ENCODE data around the gene CLCN4. TPM values are rescaled to one million over a fixed set of nuclear protein-coding genes. Genes with fewer than 3 reads are reported as not detected.
A peak's percentile ranks its signal among the peaks of the same experiment; 100 is the strongest.

CLCN4 gene
- polyA plus RNA-seq, 2 donors = 0.06 to 0.16 TPM

DNA sequence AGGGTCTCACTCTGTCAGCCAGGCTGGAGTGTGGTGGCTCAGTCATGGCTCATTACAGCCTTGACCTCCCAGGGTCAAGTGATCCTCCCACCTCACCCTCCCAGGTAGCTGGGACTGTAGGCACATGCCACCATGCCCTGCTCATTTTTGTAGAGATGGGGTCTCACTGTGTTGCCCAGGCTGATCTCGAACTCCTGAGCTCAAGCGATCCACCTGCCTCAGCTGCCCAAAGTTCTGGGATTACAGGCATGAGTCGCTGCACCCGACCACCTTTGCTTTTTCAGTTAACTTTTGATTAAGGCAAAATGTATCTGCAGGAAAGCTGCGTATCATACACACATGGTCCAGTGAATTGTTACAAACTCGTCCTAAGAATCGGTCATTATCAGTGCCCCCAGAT lies 16.5 kb upstream of the CLCN4 start:
- H3K9me3 ChIP-seq (ENCODE audit: control insufficient read depth in 2 of 2, insufficient read depth in 1 of 2, low read depth in 1 of 2, low read length in 1 of 2) = no peaks in the 10 kb centered on the region
- 95 to 96% methylated on average over 7 of the region's 7 CpGs for WGBS, 2 donors
- H3K4me3 ChIP-seq (ENCODE audit: low read depth in 1 of 2, low read length in 2 of 2) = no peak overlapping the region
- no peaks in the 10 kb centered on the region for H3K27me3 ChIP-seq (ENCODE audit: control insufficient read depth in 1 of 2, insufficient read depth in 2 of 2, low read length in 2 of 2)
- no peaks in the 10 kb centered on the region for H3K4me1 ChIP-seq (ENCODE audit: control insufficient read depth in 2 of 2, insufficient read depth in 2 of 2, low read length in 1 of 2)
- no peak overlapping the region for H3K27ac ChIP-seq (ENCODE audit: low read depth in 2 of 2, low read length in 1 of 2)
- peaks cover 5 to 17% of the 10 kb centered on the region in 2 donors for H3K36me3 ChIP-seq (ENCODE audit: control insufficient read depth in 2 of 2, insufficient read depth in 2 of 2, low read length in 1 of 2)

DNA sequence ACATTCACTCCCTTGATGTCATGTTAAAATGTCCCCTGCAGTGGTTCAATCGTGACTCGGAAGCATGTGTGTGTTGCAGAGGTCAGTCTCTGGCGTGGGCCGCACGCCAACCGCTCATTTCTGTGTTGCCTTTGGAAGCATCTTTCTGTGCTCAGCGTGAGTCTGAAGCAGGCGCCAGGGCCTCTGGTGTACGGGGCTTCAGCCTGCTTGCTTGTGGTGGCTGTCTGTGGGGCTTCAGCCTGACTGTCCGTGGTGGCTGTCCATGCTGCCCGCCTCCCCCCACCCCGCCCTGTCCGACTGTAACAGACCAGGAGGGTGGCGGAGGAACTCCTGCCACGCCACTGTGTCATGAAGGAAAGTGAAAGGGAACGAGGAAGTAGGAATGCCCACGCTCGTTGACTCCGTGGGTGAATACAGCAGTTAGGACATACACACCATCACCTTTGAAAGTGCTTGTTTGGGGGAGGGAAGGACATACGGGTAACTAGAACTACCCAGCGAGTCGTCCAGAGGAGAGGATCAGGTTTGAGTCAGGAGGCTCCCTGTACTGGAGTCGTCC lies 14.7 kb upstream of the CLCN4 start:
- Histone ChIP-seq H3K9me3 (ENCODE audit: control insufficient read depth in 2 of 2, insufficient read depth in 1 of 2, low read depth in 1 of 2, low read length in 1 of 2) (no peaks in the 10 kb centered on the region), H3K36me3 (ENCODE audit: control insufficient read depth in 2 of 2, insufficient read depth in 2 of 2, low read length in 1 of 2) (peaks cover 0 to 9% of the 10 kb centered on the region in 2 donors), H3K4me1 (ENCODE audit: control insufficient read depth in 2 of 2, insufficient read depth in 2 of 2, low read length in 1 of 2) (no peaks in the 10 kb centered on the region), H3K4me3 (ENCODE audit: low read depth in 1 of 2, low read length in 2 of 2) (no peak overlapping the region), H3K27ac (ENCODE audit: low read depth in 2 of 2, low read length in 1 of 2) (no peak overlapping the region), H3K27me3 (ENCODE audit: control insufficient read depth in 1 of 2, insufficient read depth in 2 of 2, low read length in 2 of 2) (no peaks in the 10 kb centered on the region)
- 88 to 95% methylated on average over 23 of the region's 23 CpGs for WGBS, 2 donors

GRCh38 chrX:10143071-10143983 lies 13.4 kb upstream of the CLCN4 start:
- Histone ChIP-seq H3K4me1 (ENCODE audit: control insufficient read depth in 2 of 2, insufficient read depth in 2 of 2, low read length in 1 of 2) (no peaks in the 10 kb centered on the region), H3K4me3 (ENCODE audit: low read depth in 1 of 2, low read length in 2 of 2) (no peak overlapping the region), H3K27me3 (ENCODE audit: control insufficient read depth in 1 of 2, insufficient read depth in 2 of 2, low read length in 2 of 2) (no peaks in the 10 kb centered on the region), H3K9me3 (ENCODE audit: control insufficient read depth in 2 of 2, insufficient read depth in 1 of 2, low read depth in 1 of 2, low read length in 1 of 2) (no peaks in the 10 kb centered on the region), H3K27ac (ENCODE audit: low read depth in 2 of 2, low read length in 1 of 2) (no peak overlapping the region), H3K36me3 (ENCODE audit: control insufficient read depth in 2 of 2, insufficient read depth in 2 of 2, low read length in 1 of 2) (peaks cover 0 to 9% of the 10 kb centered on the region in 2 donors)
- WGBS, 2 donors = 81 to 95% methylated on average over 11 to 12 of the region's 12 CpGs

DNA sequence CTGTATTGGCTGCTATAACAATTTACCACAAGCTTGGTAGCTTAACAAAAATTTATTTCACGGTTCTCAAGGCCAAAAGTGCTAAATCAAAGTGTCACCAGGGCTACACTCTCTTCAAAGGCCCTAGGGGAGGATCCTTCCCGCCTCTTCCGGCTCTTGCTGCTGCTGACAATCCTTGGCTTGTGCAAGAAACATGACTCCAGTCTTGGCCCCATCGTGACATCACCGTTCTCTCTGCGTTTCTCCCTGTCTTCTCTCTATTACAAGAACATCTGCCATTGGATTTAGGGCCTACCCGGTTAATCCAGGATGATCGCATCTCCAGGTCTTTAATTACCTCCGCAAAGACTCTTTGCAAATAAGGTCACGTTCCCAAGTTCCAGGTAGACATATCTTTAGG lies 10.4 kb upstream of the CLCN4 start:
- Histone ChIP-seq H3K4me3 (ENCODE audit: low read depth in 1 of 2, low read length in 2 of 2) (no peak overlapping the region), H3K27ac (ENCODE audit: low read depth in 2 of 2, low read length in 1 of 2) (no peak overlapping the region), H3K9me3 (ENCODE audit: control insufficient read depth in 2 of 2, insufficient read depth in 1 of 2, low read depth in 1 of 2, low read length in 1 of 2) (no peaks in the 10 kb centered on the region), H3K36me3 (ENCODE audit: control insufficient read depth in 2 of 2, insufficient read depth in 2 of 2, low read length in 1 of 2) (peaks cover 0 to 3% of the 10 kb centered on the region in 2 donors), H3K4me1 (ENCODE audit: control insufficient read depth in 2 of 2, insufficient read depth in 2 of 2, low read length in 1 of 2) (no peaks in the 10 kb centered on the region), H3K27me3 (ENCODE audit: control insufficient read depth in 1 of 2, insufficient read depth in 2 of 2, low read length in 2 of 2) (no peaks in the 10 kb centered on the region)
- whole genome bisulfite sequencing, 2 donors = 81 to 94% methylated on average over 10 of the region's 10 CpGs

GRCh38 chrX:10152086-10152485 lies 4.7 kb upstream of the CLCN4 start:
- H3K4me3 ChIP-seq (ENCODE audit: low read depth in 1 of 2, low read length in 2 of 2) = no peak overlapping the region
- H3K36me3 ChIP-seq (ENCODE audit: control insufficient read depth in 2 of 2, insufficient read depth in 2 of 2, low read length in 1 of 2) = no peaks in the 10 kb centered on the region
- peaks cover 0 to 4% of the 10 kb centered on the region in 2 donors for H3K4me1 ChIP-seq (ENCODE audit: control insufficient read depth in 2 of 2, insufficient read depth in 2 of 2, low read length in 1 of 2)
- 53 to 57% methylated on average over 3 of the region's 3 CpGs for WGBS, 2 donors
- H3K27ac ChIP-seq (ENCODE audit: low read depth in 2 of 2, low read length in 1 of 2) = no peak overlapping the region
- no peaks in the 10 kb centered on the region for H3K9me3 ChIP-seq (ENCODE audit: control insufficient read depth in 2 of 2, insufficient read depth in 1 of 2, low read depth in 1 of 2, low read length in 1 of 2)
- H3K27me3 ChIP-seq (ENCODE audit: control insufficient read depth in 1 of 2, insufficient read depth in 2 of 2, low read length in 2 of 2) = no peaks in the 10 kb centered on the region

- Histone ChIP-seq H3K36me3 (ENCODE audit: control insufficient read depth in 2 of 2, insufficient read depth in 2 of 2, low read length in 1 of 2) (no peaks in the 10 kb centered on the region), H3K27ac (ENCODE audit: low read depth in 2 of 2, low read length in 1 of 2) (no peak overlapping the region), H3K27me3 (ENCODE audit: control insufficient read depth in 1 of 2, insufficient read depth in 2 of 2, low read length in 2 of 2) (peaks cover 0 to 8% of the 10 kb centered on the region in 2 donors), H3K9me3 (ENCODE audit: control insufficient read depth in 2 of 2, insufficient read depth in 1 of 2, low read depth in 1 of 2, low read length in 1 of 2) (peaks cover 0 to 3% of the 10 kb centered on the region in 2 donors), H3K4me3 (ENCODE audit: low read depth in 1 of 2, low read length in 2 of 2) (no peak overlapping the region), H3K4me1 (ENCODE audit: control insufficient read depth in 2 of 2, insufficient read depth in 2 of 2, low read length in 1 of 2) (peaks cover 4 to 7% of the 10 kb centered on the region in 2 donors)
- WGBS, 2 donors = 79 to 94% methylated on average over 4 of the region's 4 CpGs
Measured at GRCh38 chrX:10155137-10155536, 1.6 kb upstream of the CLCN4 start.

DNA sequence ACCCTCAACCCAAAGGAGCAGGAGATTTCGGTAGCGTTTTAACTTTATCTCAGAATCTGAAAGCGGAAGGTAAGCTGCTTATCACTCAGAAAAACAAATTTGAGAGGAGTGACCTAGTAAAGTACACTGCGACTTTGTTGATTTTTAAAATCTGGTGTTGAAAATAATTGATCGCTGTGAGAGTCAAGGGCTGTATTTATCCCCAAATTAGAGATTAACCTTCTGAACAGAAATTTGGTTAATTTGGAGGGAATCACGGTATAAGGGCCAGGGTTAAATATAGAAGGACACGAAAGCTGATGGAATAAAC lies 212 bp downstream of the CLCN4 start:
- Histone ChIP-seq H3K4me3 (ENCODE audit: low read depth in 1 of 2, low read length in 2 of 2) (peak overlapping the region in 1 of 2 donors; percentile 33), H3K36me3 (ENCODE audit: control insufficient read depth in 2 of 2, insufficient read depth in 2 of 2, low read length in 1 of 2) (no peaks in the 10 kb centered on the region), H3K27me3 (ENCODE audit: control insufficient read depth in 1 of 2, insufficient read depth in 2 of 2, low read length in 2 of 2) (peaks cover 0 to 8% of the 10 kb centered on the region in 2 donors), H3K27ac (ENCODE audit: low read depth in 2 of 2, low read length in 1 of 2) (no peak overlapping the region), H3K4me1 (ENCODE audit: control insufficient read depth in 2 of 2, insufficient read depth in 2 of 2, low read length in 1 of 2) (peaks cover 4 to 7% of the 10 kb centered on the region in 2 donors), H3K9me3 (ENCODE audit: control insufficient read depth in 2 of 2, insufficient read depth in 1 of 2, low read depth in 1 of 2, low read length in 1 of 2) (peaks cover 0 to 3% of the 10 kb centered on the region in 2 donors)
- WGBS, 2 donors = 28 to 37% methylated on average over 7 of the region's 7 CpGs

DNA sequence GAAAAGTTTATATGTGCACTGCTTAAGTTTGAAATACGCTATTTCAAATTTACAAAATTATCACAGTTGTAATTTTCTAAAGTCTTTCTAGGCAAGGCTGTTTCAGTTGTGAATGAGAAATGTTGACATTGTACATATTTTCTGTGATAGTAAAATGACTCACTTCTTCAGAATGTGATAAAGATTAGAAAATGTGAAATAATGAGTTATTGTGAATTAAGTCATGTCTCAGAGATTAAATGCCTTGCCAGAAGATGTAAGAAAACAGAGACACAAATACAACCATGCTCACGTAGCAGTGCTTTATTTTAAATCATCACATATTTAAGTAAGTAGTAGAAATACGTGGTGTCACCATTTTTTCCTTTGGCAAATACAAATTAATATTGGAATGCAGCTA lies 768 bp downstream of the CLCN4 start:
- no peaks in the 10 kb centered on the region for H3K36me3 ChIP-seq (ENCODE audit: control insufficient read depth in 2 of 2, insufficient read depth in 2 of 2, low read length in 1 of 2)
- H3K9me3 ChIP-seq (ENCODE audit: control insufficient read depth in 2 of 2, insufficient read depth in 1 of 2, low read depth in 1 of 2, low read length in 1 of 2) = peaks cover 0 to 3% of the 10 kb centered on the region in 2 donors
- WGBS, 2 donors = 43 to 59% methylated on average over 3 of the region's 3 CpGs
- H3K27me3 ChIP-seq (ENCODE audit: control insufficient read depth in 1 of 2, insufficient read depth in 2 of 2, low read length in 2 of 2) = peaks cover 0 to 8% of the 10 kb centered on the region in 2 donors
- H3K4me1 ChIP-seq (ENCODE audit: control insufficient read depth in 2 of 2, insufficient read depth in 2 of 2, low read length in 1 of 2) = peaks cover 4 to 7% of the 10 kb centered on the region in 2 donors
- no peak overlapping the region for H3K27ac ChIP-seq (ENCODE audit: low read depth in 2 of 2, low read length in 1 of 2)
- no peak overlapping the region for H3K4me3 ChIP-seq (ENCODE audit: low read depth in 1 of 2, low read length in 2 of 2)

DNA sequence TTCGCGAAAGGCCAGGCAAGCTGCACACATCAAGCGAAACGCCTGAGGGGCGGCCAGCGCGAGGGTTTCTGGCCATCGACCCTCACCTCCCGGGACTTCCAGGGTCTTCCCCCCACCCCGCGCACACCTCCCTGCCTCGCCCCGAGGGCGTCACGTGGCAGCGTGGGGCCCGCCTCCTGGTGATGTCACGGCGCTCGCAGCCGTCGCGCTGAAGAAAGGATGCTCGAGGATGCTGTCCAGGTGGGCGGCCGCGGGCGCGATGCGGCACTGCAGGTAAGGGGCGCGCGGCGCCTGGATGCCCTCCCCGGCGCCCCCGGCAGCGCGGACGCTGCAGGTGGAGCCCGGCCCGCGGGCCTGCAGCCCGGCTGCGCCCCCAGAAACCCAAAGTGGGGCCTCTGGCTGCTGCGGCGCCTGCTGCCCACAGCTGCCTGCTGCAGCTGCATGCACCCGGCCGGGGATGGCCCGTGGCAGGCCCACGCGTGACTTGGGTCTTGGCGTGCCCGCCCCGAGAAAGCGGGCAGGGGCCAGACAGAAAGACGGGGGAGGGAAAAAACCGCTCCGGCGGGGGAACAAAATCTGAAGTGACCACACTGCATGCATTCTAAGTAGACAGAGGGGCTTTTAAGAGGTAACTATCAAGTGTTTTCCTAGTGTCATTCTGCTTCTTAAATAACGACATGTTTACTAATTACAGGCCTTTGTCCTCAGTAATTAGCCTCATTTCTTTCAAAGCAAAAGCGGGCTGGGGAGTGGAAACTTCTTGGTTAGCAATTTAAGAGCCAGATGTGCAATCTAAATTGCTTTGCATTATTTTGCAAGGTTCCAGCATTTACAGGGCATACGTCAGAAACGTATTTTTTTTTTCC lies 1.7 kb downstream of the CLCN4 start:
- peaks cover 0 to 8% of the 10 kb centered on the region in 2 donors for H3K27me3 ChIP-seq (ENCODE audit: control insufficient read depth in 1 of 2, insufficient read depth in 2 of 2, low read length in 2 of 2)
- peak overlapping the region in 1 of 2 donors; percentile 4 for H3K4me3 ChIP-seq (ENCODE audit: low read depth in 1 of 2, low read length in 2 of 2)
- no peak overlapping the region for H3K27ac ChIP-seq (ENCODE audit: low read depth in 2 of 2, low read length in 1 of 2)
- WGBS, 2 donors = 14 to 34% methylated on average over 45 to 64 of the region's 64 CpGs
- H3K36me3 ChIP-seq (ENCODE audit: control insufficient read depth in 2 of 2, insufficient read depth in 2 of 2, low read length in 1 of 2) = no peaks in the 10 kb centered on the region
- peaks cover 4 to 7% of the 10 kb centered on the region in 2 donors for H3K4me1 ChIP-seq (ENCODE audit: control insufficient read depth in 2 of 2, insufficient read depth in 2 of 2, low read length in 1 of 2)
- peaks cover 0 to 3% of the 10 kb centered on the region in 2 donors for H3K9me3 ChIP-seq (ENCODE audit: control insufficient read depth in 2 of 2, insufficient read depth in 1 of 2, low read depth in 1 of 2, low read length in 1 of 2)

Measured in esophagus (tissue), 2 donors.